H1 (cell line): ENCODE results near the gene BPHL. TPM values are rescaled to one million over a fixed set of nuclear protein-coding genes. Genes with fewer than 3 reads are reported as not detected.
A peak's percentile ranks its signal among the peaks of the same experiment; 100 is the strongest.

Experiments used
- CTCF ChIA-PET: fragments of 300-600 bp; sonication (Branson Sonifier 250); formaldehyde crosslinking; loops from one replicate; lab custom pipeline; 2021; ENCODE audit not compliant: partially characterized antibody; lab: Charles Lee
- POLR2A ChIA-PET: fragments of 300-600 bp; sonication (Branson Sonifier 250); formaldehyde crosslinking; loops from one replicate; lab custom pipeline; 2021; ENCODE audit warnings: inconsistent platforms; ENCODE audit not compliant: partially characterized antibody; lab: Charles Lee
- DNase-seq, 2 experiments: peaks; one replicate each; pipeline versions ENCODE4 v3.0.0 to v3.0.0-alpha.2; 2010 to 2022; ENCODE audit warnings: low spot score in 2 of 2, low read depth in 1 of 2, mixed read lengths in 1 of 2
- FAIRE-seq: peaks from 2 replicates; lab custom pipeline; 2011; peaks lifted over from hg19 to GRCh38; lab: Jason Lieb, UNC
- H2AFZ ChIP-seq: 2 replicates; pipeline ENCODE4 v1.8.1; 2012; ENCODE audit warnings: low read length, inconsistent platforms
- H2AK5ac ChIP-seq: 2 replicates; pipeline ENCODE4 v1.6.1; 2013; ENCODE audit warnings: low read depth, low read length
- H2BK120ac ChIP-seq: replicated peaks from 2 replicates; pipeline ENCODE3; 2013; ENCODE audit warnings: low read depth, low read length, inconsistent platforms
- H2BK12ac ChIP-seq: 2 replicates; pipeline ENCODE4 v1.6.1; 2013; ENCODE audit warnings: low read depth, low read length
- H2BK15ac ChIP-seq: 2 replicates; pipeline ENCODE4 v1.6.1; 2013; ENCODE audit warnings: low read length
- H2BK20ac ChIP-seq: 2 replicates; pipeline ENCODE4 v1.6.1; 2013; ENCODE audit warnings: low read length
- H2BK5ac ChIP-seq: 2 replicates; pipeline ENCODE4 v1.6.1; 2013; ENCODE audit warnings: low read depth, low read length
- H3K14ac ChIP-seq: 2 replicates; pipeline ENCODE4 v1.6.1; 2013; ENCODE audit warnings: inconsistent platforms; ENCODE audit not compliant: insufficient read length
- H3K18ac ChIP-seq: 2 replicates; pipeline ENCODE4 v1.6.1; 2013; ENCODE audit warnings: low read length; ENCODE audit errors: extremely low read depth
- H3K23ac ChIP-seq: 2 replicates; pipeline ENCODE4 v1.6.1; 2013; ENCODE audit warnings: inconsistent platforms; ENCODE audit not compliant: insufficient read length
- H3K23me2 ChIP-seq: 2 replicates; pipeline ENCODE4 v1.6.1; 2013; ENCODE audit warnings: low read depth, low read length
- H3K27ac ChIP-seq: 2 replicates; pipeline ENCODE4 v1.6.1; 2011; ENCODE audit warnings: low read depth, low read length, inconsistent platforms
- H3K27me3 ChIP-seq, 4 experiments: replicated peaks in 1 of 4; 1 replicate in 1 of 4; 2 replicates in 3 of 4; pipeline versions ENCODE4 v1.6.1 to v1.8.1; 2011 to 2013; ENCODE audit warnings: low read length in 3 of 4, mild to moderate bottlenecking in 3 of 4, inconsistent platforms in 2 of 4, mixed read lengths in 2 of 4, moderate library complexity in 1 of 4; ENCODE audit not compliant: control insufficient read depth in 3 of 4, insufficient read depth in 3 of 4; ENCODE audit errors: extremely low read depth in 1 of 4
- H3K36me3 ChIP-seq, 4 experiments: 2 replicates each; pipeline versions ENCODE4 v1.6.1 to v1.8.1; 2011 to 2013; ENCODE audit warnings: mild to moderate bottlenecking in 4 of 4, low read length in 3 of 4, moderate library complexity in 2 of 4, control low read depth in 1 of 4, inconsistent platforms in 1 of 4; ENCODE audit not compliant: insufficient read depth in 4 of 4, control insufficient read depth in 2 of 4
- H3K4ac ChIP-seq: replicated peaks from 2 replicates; pipeline ENCODE3; 2013; ENCODE audit warnings: low read length, low read depth, mixed read lengths, inconsistent platforms; ENCODE audit not compliant: insufficient read length
- H3K4me1 ChIP-seq, 4 experiments: replicated peaks in 1 of 4; 1 replicate in 1 of 4; 2 replicates in 3 of 4; pipeline versions ENCODE4 v1.6.1 to v1.8.1; 2011 to 2013; ENCODE audit warnings: low read length in 3 of 4, inconsistent platforms in 2 of 4, mixed read lengths in 1 of 4; ENCODE audit not compliant: insufficient read depth in 4 of 4, control insufficient read depth in 3 of 4
- H3K4me2 ChIP-seq, 2 experiments: 2 replicates each; pipeline versions ENCODE4 v1.6.1 to v1.8.1; 2011 to 2013; ENCODE audit warnings: low read depth in 2 of 2, low read length in 2 of 2, control low read depth in 1 of 2, inconsistent platforms in 1 of 2, mild to moderate bottlenecking in 1 of 2; ENCODE audit not compliant: insufficient read depth in 1 of 2
- H3K4me3 ChIP-seq, 4 experiments: fragments of 200-600, 300-600 bp in 1 of 4; sonication (generic), shearing (Covaris generic), sonication (Bioruptor Twin) in 1 of 4; 2 replicates each; pipeline versions ENCODE4 v1.5.1 to v1.8.1; 2011 to 2016; ENCODE audit warnings: low read length in 4 of 4, low read depth in 3 of 4, control low read depth in 2 of 4, inconsistent platforms in 2 of 4, mild to moderate bottlenecking in 2 of 4, mixed read lengths in 1 of 4, moderate library complexity in 1 of 4; ENCODE audit not compliant: insufficient read depth in 2 of 4; ENCODE audit errors: extremely low read depth in 1 of 4
- H3K56ac ChIP-seq: replicated peaks from 2 replicates; pipeline ENCODE3; 2013; ENCODE audit warnings: low read depth, mild to moderate bottlenecking, mixed read lengths, low read length, inconsistent platforms; ENCODE audit not compliant: insufficient read length
- H3K79me1 ChIP-seq: 2 replicates; pipeline ENCODE4 v1.6.1; 2013; ENCODE audit warnings: low read depth, low read length, control low read depth
- H3K79me2 ChIP-seq, 2 experiments: 2 replicates each; pipeline versions ENCODE4 v1.6.1 to v1.8.1; 2012 to 2013; ENCODE audit warnings: low read length in 2 of 2, mild to moderate bottlenecking in 2 of 2, inconsistent platforms in 1 of 2; ENCODE audit not compliant: insufficient read depth in 2 of 2, control insufficient read depth in 1 of 2
- H3K9ac ChIP-seq, 4 experiments: replicated peaks in 1 of 4; 1 replicate in 1 of 4; 2 replicates in 3 of 4; pipeline versions ENCODE4 v1.6.1 to v1.8.1; 2011 to 2013; ENCODE audit warnings: low read depth in 3 of 4, low read length in 3 of 4, control low read depth in 2 of 4, mild to moderate bottlenecking in 2 of 4, moderate library complexity in 2 of 4, inconsistent platforms in 1 of 4; ENCODE audit errors: extremely low read depth in 1 of 4
- H3K9me3 ChIP-seq, 2 experiments: 2 replicates each; pipeline versions ENCODE4 v1.6.1 to v1.8.1; 2012 to 2013; ENCODE audit warnings: mild to moderate bottlenecking in 2 of 2, moderate library complexity in 2 of 2, control low read depth in 1 of 2, inconsistent platforms in 1 of 2, low read depth in 1 of 2, low read length in 1 of 2, mixed read lengths in 1 of 2; ENCODE audit not compliant: insufficient read depth in 2 of 2
- H4K20me1 ChIP-seq, 2 experiments: replicated peaks in 1 of 2; 2 replicates each; pipeline versions ENCODE3 to v1.8.1; 2011 to 2013; ENCODE audit warnings: inconsistent platforms in 2 of 2, low read length in 2 of 2, mild to moderate bottlenecking in 1 of 2; ENCODE audit not compliant: insufficient read depth in 2 of 2, control insufficient read depth in 1 of 2
- H4K5ac ChIP-seq: 2 replicates; pipeline ENCODE4 v1.6.1; 2013; ENCODE audit warnings: low read length, low read depth, mixed read lengths, inconsistent platforms; ENCODE audit not compliant: insufficient read length
- H4K8ac ChIP-seq: 2 replicates; pipeline ENCODE4 v1.8.0; 2013; ENCODE audit warnings: mild to moderate bottlenecking, moderate library complexity, low read length, inconsistent platforms; ENCODE audit not compliant: insufficient read depth; ENCODE audit errors: extremely low read depth
- H4K91ac ChIP-seq: replicated peaks from 2 replicates; pipeline ENCODE3; 2013; ENCODE audit warnings: low read length, mixed read lengths, inconsistent platforms; ENCODE audit not compliant: insufficient read length
- CBX8 ChIP-seq: fragments of 300-800, 300-1000 bp; sonication (generic); IDR thresholded peaks from 2 replicates; pipeline ENCODE4 v1.7.1; 2016; ENCODE audit warnings: low read depth, low read length, borderline replicate concordance
- CHD2 ChIP-seq: IDR thresholded peaks from 2 replicates; pipeline ENCODE4 v1.6.1; 2012; ENCODE audit warnings: low read length, improper control_type of control experiment
- E2F6 ChIP-seq: IDR thresholded peaks from 2 replicates; pipeline ENCODE4 v1.6.1; 2012; ENCODE audit warnings: inconsistent platforms
- SRF ChIP-seq: IDR thresholded peaks from 2 replicates; pipeline ENCODE4 v1.6.1; 2011; ENCODE audit warnings: mild to moderate bottlenecking, low read depth, low read length, moderate library complexity
- WGBS, 2 experiments: shearing (Covaris generic) in 1 of 2; methylation state at CpG; one replicate each; pipeline versions ENCODE4 v1.1.6 to v1.1.7; 2013 to 2015; ENCODE audit warnings: low lambda C conversion rate in 2 of 2, mixed read lengths in 2 of 2, inconsistent platforms in 1 of 2, low coverage in 1 of 2, missing lambda C conversion rate in 1 of 2; ENCODE audit not compliant: insufficient replicate concordance in 2 of 2, insufficient coverage in 1 of 2, insufficient read length in 1 of 2; ENCODE audit errors: extremely low coverage in 1 of 2, missing lambda C conversion rate in 1 of 2; 5-methylcytosine and 5-hydroxymethylcytosine counted together
- polyA plus RNA-seq, 7 experiments: library from polyadenylated mRNA; depleted of rRNA in 3 of 7; stranded (reverse) in 5 of 7; unstranded in 2 of 7; fragments of >200 nt in 5 of 7; fragments of 200-250 nt in 2 of 7; gene quantifications; 1 replicate in 5 of 7; 2 replicates in 1 of 7; 4 replicates in 1 of 7; pipeline versions ENCODE4 v1.2.1 to v1.2.3, GENCODE V29; 2011 to 2013; ENCODE audit warnings: missing spikeins in 2 of 7, mixed read lengths in 2 of 7
- total RNA-seq: library from RNA; stranded (reverse); fragmentation: NEBNext Ultra II Directional; extraction: Animal tissue kit (Norgen Biotek cat#: 25700); gene quantifications from 2 replicates; pipeline ENCODE4 v1.2.1, GENCODE V29; 2021

The BPHL gene
- total and polyA plus RNA-seq, 2 of the 8 experiments (the other 6 are each of a cell fraction or from before 2014, with no cell fraction given) = 24.4 to 36.4 TPM

DNA sequence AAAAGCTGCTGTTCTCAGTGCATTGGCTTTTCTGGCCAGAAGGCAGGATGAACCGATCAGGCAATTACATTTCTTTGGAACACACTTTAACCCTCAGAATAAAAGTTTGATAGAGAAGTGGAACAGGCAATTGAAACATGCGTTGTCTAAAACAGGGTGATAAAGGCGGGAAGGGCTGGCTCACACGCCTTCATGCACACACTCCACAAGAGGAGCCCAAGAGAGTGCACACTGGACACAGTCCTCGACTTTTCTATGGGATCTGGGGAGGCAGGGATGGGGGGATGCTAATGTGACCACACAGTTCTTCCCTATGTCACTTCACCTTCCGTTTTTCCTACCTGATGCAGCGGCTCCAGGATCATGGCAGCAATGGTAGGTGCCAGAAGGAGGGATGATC lies 69.8 kb downstream of the BPHL start:
- Histone ChIP-seq H3K4me3 (no peak overlapping the region), H3K14ac (peak overlapping the region; percentile 28), H2BK120ac (no peak overlapping the region), H2AFZ (no peak overlapping the region), H3K23me2 (no peaks in the 10 kb centered on the region), H3K36me3 (no peaks in the 10 kb centered on the region), H3K4me1 (peaks cover 0 to 4% (median 0%) of the 10 kb centered on the region in 4 experiments; a peak in 2 of 7 replicates), H3K56ac (no peak overlapping the region), H4K8ac (0 out of 2 replicates have a peak overlapping the region, but pooled peaks have one; percentile 35), H3K4me2 (no peak overlapping the region), H3K9ac (no peak overlapping the region), H3K18ac (no peak overlapping the region), H2BK20ac (peak overlapping the region; percentile 51; the same call in 1 of the 2 replicates), H2BK5ac (no peak overlapping the region), H3K79me1 (no peaks in the 10 kb centered on the region; the same call in 1 of the 2 replicates), H3K23ac (no peak overlapping the region), H3K9me3 (peaks cover 0 to 4% of the 10 kb centered on the region in 2 experiments; a peak in 1 of 4 replicates), H3K4ac (peak overlapping the region; percentile 17), H2AK5ac (no peak overlapping the region), H4K91ac (no peak overlapping the region), H3K27ac (no peak overlapping the region), H3K27me3 (peaks cover 0 to 2% (median 0%) of the 10 kb centered on the region in 4 experiments; a peak in 1 of 7 replicates), H4K20me1 (no peaks in the 10 kb centered on the region), H3K79me2 (no peaks in the 10 kb centered on the region), H4K5ac (no peak overlapping the region), H2BK15ac (no peak overlapping the region)
- no peak for FAIRE-seq
- WGBS, 2 experiments = 97% methylated on average over 7 of the region's 7 CpGs; no CpG with 5 or more reads in 1 of the 2 experiments
- no peak for DNase-seq
- CTCF ChIA-PET = interaction anchor here (0.9 to 2.7 kb wide), 6 partner anchors 10 to 79 kb away, joined by 3 to 5 read pairs (median 4); no protein-coding TSS in a partner anchor
- POLR2A ChIA-PET = interaction anchor here (2.4 to 3.5 kb wide), 2 partner anchors 22 to 41 kb away, joined by 5 to 18 read pairs; no protein-coding TSS in a partner anchor
- TF ChIP-seq E2F6 (peak; percentile 55), CHD2 (no peak), CBX8 (no peak), SRF (no peak)
- TF ChIP-seq, all 59 proteins: peak for 1
- peak overlapping the region; percentile 52; the same call in 1 of the 2 replicates for H2BK12ac ChIP-seq
